Lung (tissue), 12 donors: ENCODE measurements around the gene FAM221B. TPM values are rescaled to one million over a fixed set of nuclear protein-coding genes. Genes with fewer than 3 reads are reported as not detected.

Source experiments
- ATAC-seq: fragments of 200-7000 bp; cut with Tn5 transposase; one replicate; pipeline ENCODE4 v1.9.1; 2020; ENCODE audit warnings: moderate number of reproducible peaks; ENCODE audit not compliant: insufficient read depth, low FRiP score
- DNase-seq, 3 donors: peaks; one replicate each; pipeline ENCODE4 v3.0.0-alpha.2; 2013 to 2017
- H3K27ac ChIP-seq, 2 donors: one replicate each; pipeline ENCODE4 v1.5.1; 2013; ENCODE audit warnings: mild to moderate bottlenecking in 2 of 2, moderate library complexity in 2 of 2, control low read depth in 1 of 2, inconsistent platforms in 1 of 2, low read depth in 1 of 2, low read length in 1 of 2
- H3K27me3 ChIP-seq, 3 donors: one replicate each; pipeline ENCODE4 v1.5.1; 2013; ENCODE audit warnings: low read length in 2 of 3; ENCODE audit not compliant: control insufficient read depth in 3 of 3, insufficient read depth in 3 of 3
- H3K36me3 ChIP-seq, 4 donors: one replicate each; pipeline ENCODE4 v1.5.1; 2013; ENCODE audit warnings: low read length in 4 of 4, mild to moderate bottlenecking in 1 of 4, moderate library complexity in 1 of 4; ENCODE audit not compliant: control insufficient read depth in 4 of 4, insufficient read depth in 4 of 4
- H3K4me1 ChIP-seq, 5 donors: one replicate each; pipeline ENCODE4 v1.5.1; 2013; ENCODE audit warnings: low read length in 5 of 5, mild to moderate bottlenecking in 2 of 5, moderate library complexity in 1 of 5; ENCODE audit not compliant: control insufficient read depth in 5 of 5, insufficient read depth in 5 of 5
- H3K4me3 ChIP-seq: one replicate; pipeline ENCODE4 v1.5.1; 2013; ENCODE audit warnings: mild to moderate bottlenecking, control low read depth, moderate library complexity
- H3K9ac ChIP-seq, 2 donors: one replicate each; pipeline ENCODE4 v1.5.1; 2013; ENCODE audit warnings: low read length in 2 of 2, control low read depth in 1 of 2; ENCODE audit not compliant: insufficient read depth in 1 of 2
- H3K9me3 ChIP-seq, 4 donors: one replicate each; pipeline ENCODE4 v1.5.1; 2013; ENCODE audit warnings: low read length in 3 of 4, mild to moderate bottlenecking in 1 of 4, moderate library complexity in 1 of 4; ENCODE audit not compliant: control insufficient read depth in 4 of 4, insufficient read depth in 3 of 4
- WGBS, 2 donors: extraction: QIAGEN DNeasy Blood & Tissue Kit; methylation state at CpG; one replicate each; pipeline ENCODE4 v1.1.7; 2013; 5-methylcytosine and 5-hydroxymethylcytosine counted together
- polyA plus RNA-seq, 2 donors: library from polyadenylated mRNA; stranded (reverse); fragments of 200-250 nt; gene quantifications; one replicate each; pipeline ENCODE4 v1.2.1, GENCODE V29; 2013
- total RNA-seq, 2 donors: library from RNA; depleted of rRNA in 1 of 2; stranded (reverse); fragments of >200 nt in 1 of 2; gene quantifications; one replicate each; pipeline ENCODE4 v1.2.1, GENCODE V29; 2014 to 2021
- TF ChIP-seq, protein P1 (sequence below): IDR thresholded peaks from 2 replicates; pipeline ENCODE4 v1.5.1; 2012; ENCODE audit warnings: mild to moderate bottlenecking; ENCODE audit errors: control extremely low read depth, extremely low read depth
- donor health status: control.
- donor health status: control.
- donor health status: Bipolar disorder and iron deficiency.
- donor health status: healthy.
- donor health status: DM: yes; HTN: yes; CAD: no.

The FAM221B gene
- total and polyA plus RNA-seq, 4 donors, result 0.10 to 0.25 (median 0.13) TPM

DNA sequence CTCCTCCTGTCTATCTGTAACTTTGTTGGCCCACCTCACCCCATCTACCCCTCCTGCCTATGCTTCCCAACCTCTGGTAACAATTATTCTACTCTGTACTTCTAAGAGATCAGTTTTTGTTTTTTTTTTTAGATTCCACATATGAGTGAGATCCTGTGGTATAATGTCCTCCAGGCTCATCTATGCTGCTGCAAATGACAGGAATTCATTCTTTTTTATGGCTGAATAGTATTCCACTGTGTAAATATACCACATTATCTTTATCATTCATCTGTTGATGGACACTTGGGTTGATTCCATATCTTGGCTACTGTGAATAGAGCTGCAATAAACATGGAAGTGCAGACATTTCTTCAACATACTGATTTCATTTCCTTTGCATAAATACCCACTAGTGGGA is 45.1 kb downstream of the FAM221B start:
- no peaks in the 10 kb centered on the region for H3K9me3 ChIP-seq
- no peaks in the 10 kb centered on the region for H3K27me3 ChIP-seq
- no peak overlapping the region for H3K27ac ChIP-seq
- H3K36me3 ChIP-seq, result peaks cover 0 to 4% (median under 1%) of the 10 kb centered on the region in 4 donors
- H3K4me1 ChIP-seq, result no peaks in the 10 kb centered on the region
- no peak for DNase-seq
- TF ChIP-seq, protein P1, sequence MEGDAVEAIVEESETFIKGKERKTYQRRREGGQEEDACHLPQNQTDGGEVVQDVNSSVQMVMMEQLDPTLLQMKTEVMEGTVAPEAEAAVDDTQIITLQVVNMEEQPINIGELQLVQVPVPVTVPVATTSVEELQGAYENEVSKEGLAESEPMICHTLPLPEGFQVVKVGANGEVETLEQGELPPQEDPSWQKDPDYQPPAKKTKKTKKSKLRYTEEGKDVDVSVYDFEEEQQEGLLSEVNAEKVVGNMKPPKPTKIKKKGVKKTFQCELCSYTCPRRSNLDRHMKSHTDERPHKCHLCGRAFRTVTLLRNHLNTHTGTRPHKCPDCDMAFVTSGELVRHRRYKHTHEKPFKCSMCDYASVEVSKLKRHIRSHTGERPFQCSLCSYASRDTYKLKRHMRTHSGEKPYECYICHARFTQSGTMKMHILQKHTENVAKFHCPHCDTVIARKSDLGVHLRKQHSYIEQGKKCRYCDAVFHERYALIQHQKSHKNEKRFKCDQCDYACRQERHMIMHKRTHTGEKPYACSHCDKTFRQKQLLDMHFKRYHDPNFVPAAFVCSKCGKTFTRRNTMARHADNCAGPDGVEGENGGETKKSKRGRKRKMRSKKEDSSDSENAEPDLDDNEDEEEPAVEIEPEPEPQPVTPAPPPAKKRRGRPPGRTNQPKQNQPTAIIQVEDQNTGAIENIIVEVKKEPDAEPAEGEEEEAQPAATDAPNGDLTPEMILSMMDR, result no peak
- H3K4me3 ChIP-seq, result no peak overlapping the region
- ATAC-seq, result no peak
- no peak overlapping the region for H3K9ac ChIP-seq

DNA sequence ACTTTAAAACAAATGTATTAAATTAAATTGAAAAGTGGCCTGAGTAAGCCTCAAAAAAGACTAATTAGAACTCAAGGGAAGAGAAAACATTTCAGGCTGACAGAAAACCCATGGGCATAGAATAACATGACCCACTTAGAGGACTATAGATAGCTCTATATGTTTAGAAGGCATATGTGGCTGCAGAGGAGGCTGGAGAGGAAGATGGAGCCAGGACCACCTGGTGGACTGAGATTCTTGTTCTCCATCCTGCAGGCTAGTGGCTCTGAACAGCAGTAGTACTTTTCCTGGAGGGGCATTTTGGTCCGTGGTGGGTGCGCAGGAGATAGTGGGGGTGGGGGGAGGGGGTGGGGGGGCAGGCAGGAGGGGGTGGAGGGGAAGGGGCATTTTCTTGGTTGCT is 47.5 kb downstream of the FAM221B start:
- Histone ChIP-seq H3K9ac (no peak overlapping the region), H3K27ac (no peak overlapping the region), H3K4me1 (no peaks in the 10 kb centered on the region), H3K36me3 (peaks cover 0 to 4% (median under 1%) of the 10 kb centered on the region in 4 donors), H3K4me3 (no peak overlapping the region), H3K9me3 (no peaks in the 10 kb centered on the region), H3K27me3 (no peaks in the 10 kb centered on the region)
- WGBS, 2 donors, result 61 to 88% methylated on average over 2 of the region's 2 CpGs
- no peak for ATAC-seq
- TF ChIP-seq, protein P1, result no peak
- no peak for DNase-seq

DNA sequence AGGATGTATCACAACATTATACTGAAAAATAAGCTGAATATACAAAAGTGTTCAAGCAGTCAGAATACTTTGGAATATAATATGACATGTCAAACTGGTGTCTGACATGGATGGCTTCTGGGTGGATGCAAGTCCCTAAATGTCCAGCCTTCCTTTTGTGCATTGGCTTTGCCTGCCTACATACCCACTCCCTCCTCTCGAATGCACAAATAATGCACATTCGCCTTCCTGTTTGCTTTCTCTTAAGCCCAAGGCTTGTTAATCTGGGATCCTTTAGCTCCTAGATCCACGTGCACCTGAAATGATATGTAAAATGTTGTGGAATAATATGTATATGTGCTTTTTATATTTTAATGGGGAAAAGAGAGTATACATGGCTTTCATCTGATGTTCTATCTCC is 50.0 kb downstream of the FAM221B start:
- no peak overlapping the region for H3K4me3 ChIP-seq
- peaks cover 0 to 2% (median 0%) of the 10 kb centered on the region in 4 donors for H3K36me3 ChIP-seq
- 88 to 90% methylated on average over 3 of the region's 3 CpGs for WGBS, 2 donors
- no peaks in the 10 kb centered on the region for H3K9me3 ChIP-seq
- peaks cover 0 to 11% (median 0%) of the 10 kb centered on the region in 5 donors for H3K4me1 ChIP-seq
- H3K27ac ChIP-seq, result no peak overlapping the region
- TF ChIP-seq, protein P1, result no peak
- no peak for DNase-seq
- ATAC-seq, result no peak
- H3K9ac ChIP-seq, result no peak overlapping the region
- no peaks in the 10 kb centered on the region for H3K27me3 ChIP-seq

DNA sequence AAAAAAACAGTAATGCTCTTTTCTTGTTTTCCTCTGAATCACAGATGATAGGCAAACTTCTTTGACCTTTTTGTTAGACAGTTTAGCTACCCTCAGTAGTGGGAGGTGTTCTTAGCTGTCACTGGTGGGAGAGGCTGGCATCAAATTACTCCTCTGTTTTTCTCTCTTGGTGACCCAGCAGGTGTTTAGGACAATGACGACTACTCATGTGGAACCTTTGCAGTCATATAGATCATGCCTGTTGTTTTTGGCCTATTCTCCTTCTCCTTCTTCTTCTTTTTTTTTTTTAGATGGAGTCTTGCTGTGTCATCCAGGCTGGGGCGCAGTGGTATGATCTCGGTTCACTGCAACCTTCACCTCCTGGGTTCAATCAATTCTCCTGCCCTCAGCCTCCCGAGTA is 52.5 kb downstream of the FAM221B start:
- TF ChIP-seq, protein P1, result no peak
- no peak for DNase-seq
- Histone ChIP-seq H3K9ac (no peak overlapping the region), H3K4me3 (no peak overlapping the region), H3K27ac (no peak overlapping the region), H3K4me1 (peaks cover 0 to 24% (median 9%) of the 10 kb centered on the region in 5 donors), H3K27me3 (no peaks in the 10 kb centered on the region), H3K36me3 (no peaks in the 10 kb centered on the region), H3K9me3 (no peaks in the 10 kb centered on the region)
- WGBS, 2 donors, result 67 to 74% methylated on average over 4 of the region's 4 CpGs
- ATAC-seq, result no peak
